T-helper 17 cell (primary cell): ENCODE results near the gene BHMT2. TPM values are rescaled to one million over a fixed set of nuclear protein-coding genes. Genes with fewer than 3 reads are reported as not detected.
A peak's percentile ranks its signal among the peaks of the same experiment; 100 is the strongest.

Experiments
- ATAC-seq: fragments of 150-1000 bp; cut with Tn5 transposase; 2 replicates; pipeline ENCODE4 v1.10.0; 2021; ENCODE audit warnings: mild to moderate bottlenecking, moderate library complexity
- DNase-seq, 3 donors: peaks; one replicate each; pipeline versions ENCODE4 v3.0.0 to v3.0.0-alpha.2; 2020 to 2021
- H3K9me3 ChIP-seq: one replicate; pipeline ENCODE4 v1.7.0; 2013; ENCODE audit warnings: low read length, mild to moderate bottlenecking; ENCODE audit not compliant: control insufficient read depth, poor library complexity, severe bottlenecking
- H3K27ac Mint-ChIP-seq: one replicate; pipeline ENCODE4 v1.8.0; 2022; ENCODE audit warnings: mild to moderate bottlenecking, moderate library complexity, mixed read lengths
- H3K27me3 Mint-ChIP-seq: one replicate; pipeline ENCODE4 v1.8.0; 2022; ENCODE audit warnings: mixed read lengths
- H3K36me3 Mint-ChIP-seq: one replicate; pipeline ENCODE4 v1.8.0; 2022; ENCODE audit warnings: low read depth, mixed read lengths
- H3K4me1 Mint-ChIP-seq: one replicate; pipeline ENCODE4 v1.8.0; 2022; ENCODE audit warnings: mild to moderate bottlenecking, mixed read lengths
- H3K4me3 Mint-ChIP-seq: one replicate; pipeline ENCODE4 v1.8.0; 2022; ENCODE audit warnings: mild to moderate bottlenecking, moderate library complexity, mixed read lengths
- total RNA-seq, 4 donors: library from RNA in 2 of 4; stranded (reverse) in 2 of 4; gene quantifications; one replicate each; pipeline ENCODE4 v1.2.3 and lab custom pipeline; 2022 to 2026

The BHMT2 gene
- total RNA-seq, 2 donors from 2014 or later = not detected

DNA sequence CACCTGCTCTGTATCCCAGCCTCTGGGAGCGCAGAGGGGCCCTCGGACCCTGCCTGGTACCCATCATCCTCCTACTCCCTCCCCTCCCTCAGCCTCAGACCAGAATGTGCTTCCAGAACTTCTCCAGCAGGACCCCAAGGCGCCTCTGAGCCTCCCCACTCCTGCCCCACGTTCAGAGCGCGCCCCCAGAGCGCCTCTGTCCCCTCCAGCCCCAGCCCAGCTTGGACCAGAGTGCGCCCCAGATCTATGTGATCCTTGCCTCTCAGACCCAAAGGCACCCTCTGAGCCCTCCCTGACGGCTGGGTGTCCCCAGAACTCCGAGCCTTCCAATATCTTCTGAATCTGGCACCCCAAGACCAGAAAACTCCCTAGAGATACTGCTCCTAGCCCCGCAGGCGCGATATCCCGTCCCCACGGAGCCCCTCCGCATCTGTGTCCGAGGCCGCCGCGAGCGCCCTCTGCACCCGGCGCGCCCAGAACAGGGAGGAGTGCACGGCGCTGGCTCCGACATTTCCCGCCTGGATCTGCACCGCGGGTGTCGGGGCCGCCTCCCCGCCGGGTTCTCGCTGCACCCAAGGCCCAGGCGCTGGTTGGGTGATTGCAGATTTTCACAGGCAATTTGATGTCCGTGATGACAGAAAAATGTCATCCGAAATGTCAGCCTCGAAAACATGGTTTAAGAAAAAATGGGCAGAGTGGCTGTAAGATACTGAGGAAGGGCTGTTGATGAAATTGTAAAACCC lies 42.6 kb downstream of the BHMT2 start:
- Mint-ChIP-seq H3K27ac (no peak overlapping the region), H3K36me3 (no peaks in the 10 kb centered on the region), H3K27me3 (peaks cover 52% of the 10 kb centered on the region), H3K4me3 (no peak overlapping the region), H3K4me1 (peaks cover 2% of the 10 kb centered on the region)
- H3K9me3 ChIP-seq = no peaks in the 10 kb centered on the region
- DNase-seq (no peak), ATAC-seq (no peak)

DNA sequence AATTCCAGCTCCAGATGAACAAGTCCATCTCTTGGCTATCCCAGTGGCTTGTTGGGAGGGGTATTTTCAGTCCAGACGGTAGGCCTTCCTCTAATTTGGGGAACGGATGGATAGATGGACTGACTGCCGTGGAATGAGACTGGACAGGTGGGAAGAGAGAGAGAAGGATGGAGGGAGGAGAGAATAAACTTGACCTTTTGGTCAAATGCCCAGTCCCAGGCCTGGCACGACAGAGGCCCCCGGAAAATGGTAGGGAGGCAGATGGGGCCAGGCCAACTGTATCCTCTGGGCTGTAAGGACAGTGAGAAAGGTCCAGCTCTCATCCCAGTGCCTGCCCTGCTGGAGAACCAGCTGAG lies 43.1 kb downstream of the BHMT2 start:
- peaks cover 46% of the 10 kb centered on the region for H3K27me3 Mint-ChIP-seq
- peaks cover 2% of the 10 kb centered on the region for H3K4me1 Mint-ChIP-seq
- no peak overlapping the region for H3K27ac Mint-ChIP-seq
- H3K4me3 Mint-ChIP-seq = no peak overlapping the region
- ATAC-seq (no peak), DNase-seq (no peak)
- no peaks in the 10 kb centered on the region for H3K36me3 Mint-ChIP-seq
- H3K9me3 ChIP-seq = no peaks in the 10 kb centered on the region

DNA sequence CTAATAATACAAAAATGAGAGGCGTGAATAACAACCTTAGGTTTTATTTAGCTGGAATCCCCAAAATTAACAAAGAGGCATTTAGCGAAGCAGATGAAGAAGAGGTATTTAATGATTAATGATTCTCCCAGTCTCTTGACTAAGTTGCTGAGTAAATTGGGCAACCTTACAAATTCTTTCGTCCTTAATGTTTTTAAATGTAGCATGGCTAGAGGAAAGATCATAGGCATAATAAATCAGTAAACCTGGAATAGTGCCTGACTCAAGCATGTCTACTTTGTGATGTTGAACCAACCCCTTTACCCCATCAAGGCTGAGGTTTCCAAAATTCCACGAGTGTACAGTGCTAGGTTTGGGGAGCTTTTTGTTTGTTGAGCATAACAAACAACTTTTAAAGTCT lies 49.9 kb downstream of the BHMT2 start:
- H3K9me3 ChIP-seq = no peaks in the 10 kb centered on the region
- Mint-ChIP-seq H3K36me3 (no peaks in the 10 kb centered on the region), H3K4me3 (no peak overlapping the region), H3K27ac (no peak overlapping the region), H3K4me1 (no peaks in the 10 kb centered on the region), H3K27me3 (peaks cover 10% of the 10 kb centered on the region)
- ATAC-seq (no peak), DNase-seq (no peak)

DNA sequence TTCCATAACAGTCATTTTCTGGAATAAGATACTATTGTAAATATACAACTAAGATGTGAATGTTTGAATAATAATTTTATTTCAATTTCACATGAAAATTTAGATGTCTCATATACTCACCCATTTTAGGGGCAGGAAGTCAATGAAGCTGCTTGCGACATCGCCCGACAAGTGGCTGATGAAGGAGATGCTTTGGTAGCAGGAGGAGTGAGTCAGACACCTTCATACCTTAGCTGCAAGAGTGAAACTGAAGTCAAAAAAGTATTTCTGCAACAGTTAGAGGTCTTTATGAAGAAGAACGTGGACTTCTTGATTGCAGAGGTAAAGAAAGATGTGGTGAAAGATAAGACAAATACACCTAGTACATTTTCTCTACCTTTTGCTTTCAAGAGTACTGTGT lies 50.7 kb downstream of the BHMT2 start:
- no peaks in the 10 kb centered on the region for H3K36me3 Mint-ChIP-seq
- DNase-seq = no peak
- no peaks in the 10 kb centered on the region for H3K9me3 ChIP-seq
- peaks cover 10% of the 10 kb centered on the region for H3K27me3 Mint-ChIP-seq
- no peaks in the 10 kb centered on the region for H3K4me1 Mint-ChIP-seq
- ATAC-seq = no peak
- no peak overlapping the region for H3K4me3 Mint-ChIP-seq
- no peak overlapping the region for H3K27ac Mint-ChIP-seq

GRCh38 chr5:79122973-79123372 lies 53.4 kb downstream of the BHMT2 start:
- no peaks in the 10 kb centered on the region for H3K9me3 ChIP-seq
- Mint-ChIP-seq H3K27me3 (peaks cover 10% of the 10 kb centered on the region), H3K4me3 (no peak overlapping the region), H3K4me1 (no peaks in the 10 kb centered on the region), H3K36me3 (no peaks in the 10 kb centered on the region), H3K27ac (no peak overlapping the region)
- ATAC-seq (no peak), DNase-seq (no peak)

GRCh38 chr5:79124607-79125006 lies 55.0 kb downstream of the BHMT2 start:
- no peak for ATAC-seq
- no peak for DNase-seq
- H3K36me3 Mint-ChIP-seq = no peaks in the 10 kb centered on the region

DNA sequence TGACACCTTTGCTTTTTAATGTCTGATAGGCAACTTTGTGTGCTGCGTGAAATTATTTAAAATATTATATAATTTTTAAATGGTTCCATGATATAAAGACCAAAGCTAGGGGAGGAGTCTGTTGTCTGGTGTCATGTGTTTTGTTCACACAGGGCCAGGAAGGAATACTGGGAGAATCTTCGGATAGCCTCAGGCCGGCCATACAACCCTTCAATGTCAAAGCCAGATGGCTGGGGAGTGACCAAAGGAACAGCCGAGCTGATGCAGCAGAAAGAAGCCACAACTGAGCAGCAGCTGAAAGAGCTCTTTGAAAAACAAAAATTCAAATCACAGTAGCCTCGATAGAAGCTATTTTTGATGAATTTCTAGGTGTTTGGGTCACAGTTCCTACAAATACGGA lies 61.2 kb downstream of the BHMT2 start:
- H3K4me1 Mint-ChIP-seq = peaks cover 17% of the 10 kb centered on the region
- no peaks in the 10 kb centered on the region for H3K9me3 ChIP-seq
- no peak overlapping the region for H3K27ac Mint-ChIP-seq
- H3K36me3 Mint-ChIP-seq = no peaks in the 10 kb centered on the region
- H3K27me3 Mint-ChIP-seq = peaks cover 12% of the 10 kb centered on the region
- no peak for ATAC-seq
- DNase-seq = no peak
- no peak overlapping the region for H3K4me3 Mint-ChIP-seq

More at GRCh38 chr5:79124607-79125006, 55.0 kb downstream of the BHMT2 start:
- H3K4me1 Mint-ChIP-seq = peaks cover 7% of the 10 kb centered on the region
- no peaks in the 10 kb centered on the region for H3K27me3 Mint-ChIP-seq
- H3K4me3 Mint-ChIP-seq = no peak overlapping the region
- no peak overlapping the region for H3K27ac Mint-ChIP-seq
- H3K9me3 ChIP-seq = no peaks in the 10 kb centered on the region

DNA sequence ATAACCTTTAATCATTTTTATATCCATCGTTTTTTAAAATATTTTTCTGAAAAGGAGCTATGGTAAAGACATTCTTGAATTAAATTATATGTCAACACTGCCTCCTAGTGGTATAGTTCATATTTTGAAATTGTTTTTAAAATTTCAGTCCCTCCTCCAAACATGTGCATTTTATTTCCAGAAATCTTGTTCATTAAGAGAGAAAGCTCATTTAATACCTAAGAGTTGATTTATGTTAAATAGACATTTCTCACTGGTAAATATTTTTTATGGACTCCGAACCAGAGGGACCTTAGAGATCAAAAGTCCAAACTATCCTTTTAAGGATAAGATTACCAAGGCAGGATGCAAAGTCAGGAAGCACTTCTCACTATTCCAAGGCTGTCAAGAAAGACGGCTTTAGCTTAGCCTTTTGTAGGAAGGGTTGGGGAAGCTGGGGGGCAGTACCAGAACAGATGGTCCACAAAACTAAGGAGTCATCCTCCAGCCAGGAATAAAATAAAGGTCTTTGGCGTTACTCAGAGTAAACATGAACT lies 63.6 kb downstream of the BHMT2 start:
- Mint-ChIP-seq H3K27ac (peak overlapping the region; percentile 61), H3K4me1 (peaks cover 17% of the 10 kb centered on the region), H3K4me3 (peak overlapping the region; percentile 78), H3K27me3 (peaks cover 12% of the 10 kb centered on the region), H3K36me3 (no peaks in the 10 kb centered on the region)
- DNase-seq = no peak
- H3K9me3 ChIP-seq = no peaks in the 10 kb centered on the region
- peak; percentile 65 for ATAC-seq

- H3K9me3 ChIP-seq = no peaks in the 10 kb centered on the region
- Mint-ChIP-seq H3K4me1 (peaks cover 15% of the 10 kb centered on the region), H3K27me3 (peaks cover 12% of the 10 kb centered on the region), H3K36me3 (no peaks in the 10 kb centered on the region), H3K27ac (peak overlapping the region; percentile 61), H3K4me3 (peak overlapping the region; percentile 78)
- peak; percentile 82 for ATAC-seq
- DNase-seq = peak in 2 of 3 donors; percentile 20 to 41
These were observed 64.3 kb downstream of the BHMT2 start for GRCh38 chr5:79133657-79134451.

DNA sequence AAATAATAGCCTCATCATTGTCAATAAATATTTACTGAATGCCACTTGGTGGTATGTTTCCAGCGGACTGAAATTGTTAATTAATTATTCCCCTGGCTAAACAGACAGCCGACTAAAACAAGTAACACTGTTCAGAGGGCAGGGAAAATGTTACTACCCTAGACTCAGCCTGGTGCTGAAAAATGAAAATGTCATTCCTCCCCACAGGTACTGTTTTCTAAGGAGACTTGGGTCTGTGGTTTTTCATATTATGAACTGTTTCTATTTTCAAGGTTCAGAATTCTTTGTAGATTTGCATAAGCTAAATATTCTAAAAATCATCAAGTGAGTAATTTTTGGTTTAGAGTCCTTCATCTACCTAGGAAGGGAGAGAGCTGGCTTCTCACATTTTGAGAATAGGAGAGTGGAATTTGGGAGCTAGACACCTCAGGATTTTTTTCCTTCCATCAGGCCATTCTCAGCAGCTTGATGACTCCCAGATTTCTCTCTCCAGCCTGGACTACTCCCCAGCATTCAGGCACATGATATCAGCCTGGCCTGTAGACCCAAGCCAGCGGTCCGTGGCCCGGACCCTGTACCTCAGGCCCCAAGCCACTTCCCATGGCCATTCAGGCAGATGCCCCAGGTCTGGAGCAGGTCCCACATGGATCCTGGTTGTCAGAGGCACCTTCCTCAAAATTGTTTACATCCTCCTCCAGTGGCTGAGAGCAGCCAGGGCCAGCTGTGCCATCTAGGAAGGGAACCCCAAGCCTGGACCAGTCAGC lies 66.4 kb downstream of the BHMT2 start:
- no peaks in the 10 kb centered on the region for H3K9me3 ChIP-seq
- H3K27ac Mint-ChIP-seq = no peak overlapping the region
- H3K36me3 Mint-ChIP-seq = no peaks in the 10 kb centered on the region
- peaks cover 11% of the 10 kb centered on the region for H3K4me1 Mint-ChIP-seq
- ATAC-seq = no peak
- peaks cover 12% of the 10 kb centered on the region for H3K27me3 Mint-ChIP-seq
- H3K4me3 Mint-ChIP-seq = no peak overlapping the region
- DNase-seq = no peak

DNA sequence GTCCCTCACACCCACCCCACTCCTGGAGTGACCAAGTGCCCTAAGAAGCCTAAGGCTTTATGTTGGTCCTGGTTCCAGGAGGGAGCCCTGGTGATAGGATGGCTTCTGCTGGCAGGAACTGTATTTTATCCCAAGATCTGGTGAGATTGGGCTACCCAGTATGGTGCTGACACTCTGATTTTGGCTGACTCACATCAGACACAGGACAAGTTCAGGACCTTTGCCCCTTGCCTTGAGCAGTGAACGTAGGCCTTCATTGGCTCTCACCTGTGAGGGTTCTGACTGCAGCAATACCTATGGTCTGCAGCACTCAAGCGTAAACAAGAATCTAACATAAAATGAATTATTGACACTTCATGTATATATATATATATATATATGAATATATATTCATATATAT lies 67.1 kb downstream of the BHMT2 start:
- Mint-ChIP-seq H3K4me3 (no peak overlapping the region), H3K27me3 (peaks cover 12% of the 10 kb centered on the region), H3K36me3 (no peaks in the 10 kb centered on the region), H3K4me1 (peaks cover 11% of the 10 kb centered on the region), H3K27ac (no peak overlapping the region)
- DNase-seq (no peak), ATAC-seq (no peak)
- no peaks in the 10 kb centered on the region for H3K9me3 ChIP-seq
